Subcutaneous adipose tissue (tissue), 4 donors: ENCODE data around the gene TJAP1. TPM values are rescaled to one million over a fixed set of nuclear protein-coding genes. Genes with fewer than 3 reads are reported as not detected.

ENCODE experiments used
- total RNA-seq, 4 donors: library from RNA; depleted of rRNA; stranded (reverse); fragments of >200 nt; gene quantifications; one replicate each; pipeline ENCODE4 v1.1.0, GENCODE V29; 2016
- TF ChIP-seq, protein P1 (sequence below): fragments of 450-650 bp; IDR thresholded peaks from one replicate; pipeline ENCODE4 v1.5.1; 2016; ENCODE audit warnings: low read depth, mild to moderate bottlenecking, control low read depth, antibody characterized with exemption, moderate library complexity

TJAP1 gene
- total RNA-seq, 4 donors from 2014 or later: 13.4 to 29.6 (median 16.3) TPM

DNA sequence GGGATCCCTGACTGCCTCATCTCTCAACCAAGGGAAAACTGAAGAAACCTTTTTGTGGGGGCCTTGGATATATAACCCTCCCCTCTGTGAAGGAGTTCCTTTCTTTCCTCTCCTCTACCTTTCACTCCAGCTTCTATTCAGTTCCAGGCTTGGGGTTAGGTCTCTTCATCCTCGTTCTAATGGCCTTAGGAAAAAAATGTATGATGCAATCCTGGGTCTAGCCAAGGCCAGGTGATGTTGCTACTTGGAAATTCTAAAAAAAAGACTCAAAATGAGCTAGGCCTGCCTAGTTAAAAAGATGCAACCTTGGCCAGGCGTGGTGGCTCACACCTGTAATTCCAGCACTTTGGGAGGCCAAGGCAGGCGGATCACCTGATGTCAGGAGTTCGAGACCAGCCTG lies 42.4 kb upstream of the TJAP1 start:
- TF ChIP-seq, protein P1, sequence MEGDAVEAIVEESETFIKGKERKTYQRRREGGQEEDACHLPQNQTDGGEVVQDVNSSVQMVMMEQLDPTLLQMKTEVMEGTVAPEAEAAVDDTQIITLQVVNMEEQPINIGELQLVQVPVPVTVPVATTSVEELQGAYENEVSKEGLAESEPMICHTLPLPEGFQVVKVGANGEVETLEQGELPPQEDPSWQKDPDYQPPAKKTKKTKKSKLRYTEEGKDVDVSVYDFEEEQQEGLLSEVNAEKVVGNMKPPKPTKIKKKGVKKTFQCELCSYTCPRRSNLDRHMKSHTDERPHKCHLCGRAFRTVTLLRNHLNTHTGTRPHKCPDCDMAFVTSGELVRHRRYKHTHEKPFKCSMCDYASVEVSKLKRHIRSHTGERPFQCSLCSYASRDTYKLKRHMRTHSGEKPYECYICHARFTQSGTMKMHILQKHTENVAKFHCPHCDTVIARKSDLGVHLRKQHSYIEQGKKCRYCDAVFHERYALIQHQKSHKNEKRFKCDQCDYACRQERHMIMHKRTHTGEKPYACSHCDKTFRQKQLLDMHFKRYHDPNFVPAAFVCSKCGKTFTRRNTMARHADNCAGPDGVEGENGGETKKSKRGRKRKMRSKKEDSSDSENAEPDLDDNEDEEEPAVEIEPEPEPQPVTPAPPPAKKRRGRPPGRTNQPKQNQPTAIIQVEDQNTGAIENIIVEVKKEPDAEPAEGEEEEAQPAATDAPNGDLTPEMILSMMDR: no peak

DNA sequence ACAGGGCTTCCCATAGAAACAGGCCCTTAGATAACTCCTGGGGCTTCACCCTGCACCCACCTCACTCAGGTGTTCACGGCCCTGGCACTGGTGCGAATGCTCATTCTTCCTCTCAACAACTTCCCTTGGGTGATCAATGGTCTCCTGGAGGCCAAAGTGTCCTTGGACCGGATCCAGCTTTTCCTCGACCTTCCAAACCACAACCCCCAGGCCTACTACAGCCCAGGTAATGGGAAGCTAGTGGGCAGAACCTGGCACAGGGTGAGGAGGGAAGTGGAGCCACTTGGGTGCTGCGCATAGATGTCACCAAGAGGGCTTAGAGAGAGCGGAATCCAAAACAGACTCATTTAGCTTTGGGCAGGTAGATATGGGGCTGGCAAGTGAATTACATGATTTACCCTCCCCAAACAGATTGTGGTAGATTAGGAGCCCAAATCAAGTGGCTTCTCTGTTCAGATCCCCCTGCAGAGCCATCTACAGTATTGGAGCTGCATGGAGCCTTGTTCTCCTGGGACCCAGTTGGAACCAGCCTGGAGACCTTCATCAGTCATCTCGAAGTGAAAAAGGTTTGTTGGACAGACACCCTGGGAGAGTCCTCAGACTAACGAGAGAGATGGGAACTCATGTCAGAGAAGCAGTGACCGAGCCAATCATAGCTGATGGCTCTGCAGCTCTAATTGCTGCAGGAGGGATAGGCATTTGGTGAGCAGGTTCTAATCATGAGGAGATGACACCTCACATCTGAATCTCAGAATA lies 41.5 kb upstream of the TJAP1 start:
- TF ChIP-seq, protein P1: no peak

DNA sequence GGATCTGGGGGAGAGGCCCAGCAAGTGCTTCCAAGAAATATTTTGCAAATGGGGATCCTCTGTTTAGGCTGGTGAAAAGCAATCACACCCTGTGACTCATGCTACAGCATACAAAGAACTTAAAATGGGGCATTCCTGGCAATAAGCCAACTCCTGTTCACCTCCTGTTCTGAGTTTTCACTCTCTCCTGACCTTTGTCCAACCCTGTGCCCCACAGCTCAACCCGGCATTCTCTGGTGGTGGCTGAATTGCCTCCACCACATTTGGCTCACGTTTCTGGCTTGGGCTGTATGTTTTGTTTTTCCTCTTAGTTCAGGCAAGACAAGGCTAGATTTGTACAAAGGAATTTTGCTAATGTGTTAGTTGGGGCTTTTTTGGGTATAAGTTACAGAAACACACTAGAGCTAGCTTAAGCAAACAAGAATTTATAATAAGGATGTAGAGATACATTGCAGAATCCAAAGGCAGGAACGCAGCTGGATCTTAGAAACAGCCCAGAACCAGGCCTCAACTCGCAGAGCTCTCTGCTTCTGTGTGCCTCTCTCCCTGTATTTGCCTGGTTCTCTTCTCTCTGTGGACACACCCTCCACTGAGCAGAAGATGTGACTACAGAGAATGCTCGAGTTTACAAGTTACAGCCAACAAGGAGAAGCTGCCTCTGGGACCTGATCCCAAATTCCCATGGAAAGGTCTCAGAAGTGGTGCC lies 40.6 kb upstream of the TJAP1 start:
- TF ChIP-seq, protein P1: no peak

DNA sequence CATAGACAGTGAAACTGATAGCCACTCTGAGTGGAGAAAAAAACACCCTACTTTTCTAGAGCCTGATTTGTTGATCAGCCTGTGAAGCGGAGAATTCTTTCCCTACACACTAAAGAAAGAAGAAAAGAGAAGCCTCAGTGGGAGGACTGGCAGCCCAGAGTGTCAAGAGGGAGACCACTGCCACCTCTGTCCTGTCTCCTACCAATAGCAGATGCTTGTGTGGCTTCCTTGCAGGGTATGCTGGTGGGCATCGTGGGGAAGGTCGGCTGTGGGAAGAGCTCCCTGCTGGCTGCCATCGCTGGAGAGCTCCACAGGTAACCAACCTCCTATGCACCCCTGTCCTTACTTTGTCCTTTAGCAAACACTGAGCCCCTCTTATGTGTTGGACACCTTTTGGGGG lies 39.7 kb upstream of the TJAP1 start:
- TF ChIP-seq, protein P1: no peak

DNA sequence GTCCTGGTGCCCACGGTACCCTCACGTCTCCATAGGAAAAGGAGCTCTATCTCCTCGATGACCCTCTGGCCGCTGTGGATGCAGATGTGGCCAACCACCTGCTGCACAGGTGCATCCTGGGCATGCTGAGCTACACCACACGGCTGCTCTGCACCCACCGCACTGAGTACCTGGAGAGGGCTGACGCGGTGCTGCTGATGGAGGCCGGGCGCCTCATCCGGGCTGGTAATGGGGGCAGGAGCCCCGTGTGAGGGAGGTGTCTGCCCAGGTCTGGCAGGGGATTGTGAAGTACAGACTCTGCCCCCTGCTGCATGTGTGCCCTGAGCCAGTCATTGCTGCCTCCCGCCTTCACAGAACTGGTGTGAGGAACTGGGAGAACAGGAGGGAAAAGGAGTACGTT lies 34.4 kb upstream of the TJAP1 start:
- TF ChIP-seq, protein P1: no peak

DNA sequence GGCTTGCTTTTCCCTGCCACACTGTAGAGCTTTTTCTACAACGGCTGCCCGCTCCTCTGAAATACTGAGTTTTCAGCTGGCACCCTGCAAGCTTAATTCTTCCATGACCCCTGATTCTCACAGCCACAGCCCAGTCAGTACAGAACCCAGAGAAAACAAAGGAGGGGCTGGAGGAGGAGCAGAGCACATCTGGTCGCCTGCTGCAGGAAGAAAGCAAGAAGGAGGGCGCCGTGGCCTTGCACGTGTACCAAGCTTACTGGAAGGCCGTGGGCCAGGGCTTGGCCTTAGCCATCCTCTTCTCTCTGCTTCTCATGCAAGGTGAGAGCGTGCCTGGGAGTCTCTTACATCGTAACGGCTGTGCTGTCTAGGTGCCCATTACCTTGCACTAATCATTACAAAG lies 33.3 kb upstream of the TJAP1 start:
- TF ChIP-seq, protein P1: no peak

DNA sequence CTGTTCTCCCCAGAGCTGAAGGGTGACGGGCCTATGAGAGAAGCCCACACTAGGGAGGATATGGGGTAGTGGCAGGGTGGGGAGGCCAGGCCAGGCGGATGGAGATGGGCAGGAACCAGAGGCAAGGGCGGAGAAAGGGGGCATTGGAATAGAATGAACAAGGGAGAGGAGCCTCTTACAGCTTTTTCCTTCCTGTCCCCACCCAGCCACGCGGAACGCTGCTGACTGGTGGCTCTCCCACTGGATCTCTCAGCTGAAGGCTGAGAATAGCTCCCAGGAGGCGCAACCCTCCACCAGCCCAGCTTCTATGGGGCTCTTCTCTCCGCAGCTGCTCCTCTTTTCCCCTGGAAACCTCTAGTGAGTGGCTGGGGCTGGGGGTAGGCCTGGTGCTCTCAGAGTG lies 32.8 kb upstream of the TJAP1 start:
- TF ChIP-seq, protein P1: no peak
